Skin epidermis (tissue), 12 donors: ENCODE results near the gene SH2D5.
"Not testable (repeated sequence)": the region's sequence is repeated elsewhere in the genome, so short reads cannot be mapped to it uniquely, and the experiment has no call there.

Experiments
- H3K27ac ChIP-seq, 21 experiments: fragments of 200-600 bp; sonication (generic) in 11 of 21; one replicate each; pipeline ENCODE4 v1.5.0; 2020; ENCODE audit warnings: mild to moderate bottlenecking in 3 of 21, inconsistent platforms in 2 of 21, moderate library complexity in 2 of 21
- H3K4me3 ChIP-seq, 7 experiments: fragments of 200-600 bp; sonication (generic) in 2 of 7; one replicate each; pipeline ENCODE4 v1.5.0; 2020; ENCODE audit warnings: inconsistent platforms in 2 of 7, mild to moderate bottlenecking in 2 of 7, moderate library complexity in 1 of 7

SH2D5 gene

DNA sequence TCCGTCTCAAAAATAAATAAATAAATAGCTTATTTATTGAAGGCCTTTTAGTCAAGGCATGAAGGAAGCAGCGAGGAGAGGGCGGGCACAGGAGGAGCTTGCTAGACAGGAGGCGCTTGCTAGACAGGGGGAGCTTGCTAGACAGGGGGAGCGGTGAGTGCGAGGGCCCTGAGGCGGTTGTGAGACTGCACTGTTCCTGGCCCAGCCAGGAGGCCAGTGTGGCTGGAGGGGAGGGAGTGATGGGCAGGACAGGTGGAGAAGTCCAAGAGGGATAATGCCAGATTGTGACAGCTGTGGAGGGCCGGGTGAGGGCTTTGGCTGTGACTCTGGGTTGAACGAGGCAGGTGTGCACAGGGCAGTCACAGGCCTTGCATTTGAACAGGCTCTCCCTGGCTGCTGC lies 32.9 kb downstream of the SH2D5 start:
- H3K4me3 ChIP-seq, result no peak overlapping the region
- no peak overlapping the region for H3K27ac ChIP-seq

DNA sequence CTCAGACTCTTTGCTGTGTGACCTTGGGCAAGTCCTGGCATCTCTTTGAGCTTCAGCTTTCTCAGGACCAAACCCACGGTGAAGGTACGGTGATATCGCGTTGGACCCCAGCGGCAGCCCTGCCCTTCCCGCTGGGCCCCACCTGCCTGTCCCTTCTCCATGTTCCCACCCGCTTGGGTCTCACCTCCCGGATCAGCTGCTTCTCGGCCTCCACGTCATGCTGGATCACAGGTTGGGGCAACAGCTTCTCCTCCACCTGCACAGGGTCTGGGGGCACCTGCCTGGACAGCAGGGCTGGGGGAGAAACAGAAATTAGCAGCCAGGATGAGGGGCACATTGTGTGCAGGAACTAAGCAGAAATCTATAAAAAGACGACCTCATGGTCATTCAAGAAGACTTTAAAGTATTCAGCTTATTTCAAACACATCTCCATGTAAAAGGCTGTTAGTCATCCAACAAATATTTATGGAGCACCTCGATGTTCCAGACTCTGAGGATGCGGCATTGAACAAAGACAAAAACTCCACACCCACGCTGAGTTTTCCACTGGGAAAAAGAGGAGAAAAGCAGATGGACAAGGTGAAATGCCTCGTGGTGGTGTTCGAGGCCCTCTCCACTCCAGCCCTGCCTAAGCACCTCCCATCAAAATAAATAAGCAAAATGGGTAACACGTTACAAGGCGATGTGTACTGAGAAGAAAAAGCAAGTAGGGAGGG lies 34.1 kb downstream of the SH2D5 start:
- no peak overlapping the region for H3K27ac ChIP-seq
- no peak overlapping the region for H3K4me3 ChIP-seq

DNA sequence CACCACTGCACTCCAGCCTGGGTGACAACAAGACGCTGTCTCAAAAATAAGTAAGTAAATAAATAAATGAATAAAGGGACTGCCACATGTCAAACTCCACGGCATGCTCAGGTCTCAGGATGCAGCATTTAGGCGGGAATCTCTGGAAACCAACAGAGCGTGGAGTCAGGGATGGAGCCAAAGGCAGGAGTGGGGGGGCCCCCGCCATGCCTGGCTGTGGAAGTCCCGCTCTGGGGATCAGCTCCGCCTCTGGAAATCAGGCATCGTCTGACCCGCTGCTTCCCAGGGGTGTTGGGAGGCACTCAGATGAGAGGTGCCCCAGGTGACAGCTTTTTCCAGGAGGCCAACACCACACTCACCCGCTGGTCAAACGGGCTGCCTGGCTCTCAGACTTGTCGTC lies 34.9 kb downstream of the SH2D5 start:
- H3K4me3 ChIP-seq, result no peak overlapping the region
- no peak overlapping the region for H3K27ac ChIP-seq

DNA sequence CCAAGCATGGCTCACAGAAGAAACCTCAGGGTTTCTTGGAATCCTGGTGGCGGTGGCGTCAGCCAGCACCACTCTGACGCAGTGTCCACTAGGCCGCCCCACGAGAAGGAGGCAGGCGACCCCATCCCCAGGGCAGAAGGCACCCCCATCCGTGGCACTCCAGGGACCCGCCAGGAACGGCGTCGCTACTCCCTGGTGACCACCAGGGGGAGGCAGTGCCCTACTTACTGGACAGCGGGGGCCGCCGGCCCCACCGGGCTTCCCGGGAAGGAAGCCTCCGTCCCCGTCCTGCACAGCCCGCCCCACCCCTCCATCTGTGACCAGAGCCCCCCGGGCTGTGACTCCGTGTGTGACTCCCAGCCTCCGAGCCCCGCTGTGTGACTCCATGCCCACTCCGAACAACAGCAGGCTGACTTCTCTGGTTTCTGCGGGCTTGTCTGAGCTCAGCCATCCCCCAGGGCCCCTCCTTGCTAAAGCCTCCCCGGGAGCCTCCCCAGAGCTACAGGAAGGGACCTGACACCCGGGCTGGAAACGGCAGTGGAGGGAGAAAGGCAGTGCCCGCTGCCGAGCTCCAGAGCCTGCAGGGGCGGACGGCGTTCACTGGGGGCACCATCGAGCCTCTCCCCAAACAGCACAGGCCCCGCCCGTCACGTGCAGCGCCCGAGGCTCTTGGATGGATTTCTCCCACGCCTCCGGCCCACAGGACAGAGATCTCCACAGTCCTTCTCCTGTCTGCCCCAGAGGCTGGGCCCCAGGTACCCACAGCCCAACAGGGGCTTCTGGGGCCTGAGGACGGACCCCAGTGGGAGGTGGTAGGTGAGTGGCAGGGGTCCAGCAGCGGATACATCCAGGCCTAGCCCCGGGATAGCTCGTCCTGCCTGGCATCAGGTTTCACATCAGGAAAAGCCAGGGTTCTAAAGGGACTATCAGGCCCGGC lies 35.8 kb downstream of the SH2D5 start:
- H3K4me3 ChIP-seq, result peak overlapping the region; percentile 41 to 62 (median 46)

DNA sequence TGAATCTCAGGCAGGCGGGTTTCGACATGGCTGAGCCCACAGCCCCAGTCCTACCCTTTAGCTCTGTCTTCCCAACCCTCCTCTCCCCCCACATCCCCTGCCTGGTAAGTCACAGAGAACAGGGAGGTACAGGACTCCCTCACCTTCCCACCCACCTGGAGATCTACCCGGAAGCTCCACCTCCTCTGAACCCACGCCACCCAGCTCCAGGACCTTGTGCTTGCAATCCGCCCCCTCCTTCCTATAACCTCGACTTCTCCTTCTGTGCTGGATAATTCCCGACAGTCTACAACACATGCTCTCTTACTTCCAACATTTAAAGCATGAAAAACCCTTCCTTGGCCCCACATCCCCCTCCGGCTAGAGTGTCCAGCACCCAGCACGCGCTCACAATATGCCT lies 37.0 kb downstream of the SH2D5 start:
- Histone ChIP-seq H3K4me3 (no peak overlapping the region), H3K27ac (no peak overlapping the region)

More for the DNA sequence above, 35.8 kb downstream of the SH2D5 start:
- H3K27ac ChIP-seq, result peak overlapping the region in 20 of 21 experiments; percentile 10 to 86 (median 73)

DNA sequence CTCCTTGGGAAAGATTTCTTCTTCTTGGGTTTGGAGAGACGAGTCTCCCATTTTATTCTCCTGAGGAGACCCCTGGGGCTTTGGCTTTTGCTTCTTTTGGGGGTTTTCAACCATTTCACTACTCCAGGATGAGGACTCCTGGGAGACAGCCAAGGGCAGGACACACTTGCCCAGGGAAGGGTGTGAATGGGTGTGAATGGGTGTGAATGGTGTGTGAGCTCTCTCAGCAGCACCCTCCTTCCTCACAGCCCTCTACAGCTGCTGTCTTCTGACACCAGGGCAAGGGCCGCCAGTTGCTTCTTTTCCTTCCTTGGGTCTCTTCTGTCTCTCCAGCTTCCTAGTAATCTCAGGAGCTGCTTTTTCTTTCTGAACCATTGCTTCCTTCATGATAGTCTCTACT lies 38.9 kb downstream of the SH2D5 start:
- Histone ChIP-seq H3K27ac (no peak overlapping the region), H3K4me3 (no peak overlapping the region)

DNA sequence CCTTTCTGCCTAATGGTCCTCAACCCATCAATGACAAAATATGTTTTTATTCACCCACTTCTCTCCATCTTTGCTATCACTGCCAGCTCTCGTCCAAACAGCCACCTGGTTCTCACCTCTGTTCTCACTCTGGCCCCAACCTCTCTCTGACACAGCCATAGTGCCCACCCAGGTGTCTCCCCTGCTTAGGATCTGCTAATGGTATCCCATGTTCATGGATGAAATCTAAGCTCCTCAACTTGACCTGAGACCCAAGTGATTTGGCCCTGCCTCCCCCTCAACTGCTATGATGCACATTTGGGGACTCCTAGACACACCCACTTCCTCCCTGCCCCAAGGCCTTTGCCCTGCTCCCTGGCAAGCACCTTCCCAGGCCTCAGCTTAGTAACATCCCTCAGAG lies 40.6 kb downstream of the SH2D5 start:
- Histone ChIP-seq H3K27ac (no peak overlapping the region), H3K4me3 (no peak overlapping the region)

DNA sequence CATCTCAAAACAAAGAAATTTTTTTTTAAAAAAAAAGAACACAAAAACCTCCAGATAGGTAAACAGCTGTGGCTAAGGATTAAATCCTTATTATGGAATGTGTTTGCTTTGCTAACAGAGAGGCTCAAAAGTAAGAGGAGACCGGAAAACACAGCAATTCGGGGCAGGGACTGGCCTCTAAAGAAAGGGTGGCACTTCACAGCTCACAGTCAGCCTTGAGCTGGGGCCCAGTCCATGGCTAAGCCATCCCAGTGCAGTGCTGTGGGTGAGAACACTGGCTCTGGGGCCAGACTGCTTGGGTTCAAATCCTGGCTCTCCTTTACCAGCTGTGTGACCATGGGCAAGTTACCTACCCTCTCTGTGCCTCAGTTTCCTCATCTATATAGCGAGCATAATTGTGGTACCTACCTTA lies 42.9 kb downstream of the SH2D5 start:
- Histone ChIP-seq H3K4me3 (no peak overlapping the region), H3K27ac (no peak overlapping the region)

DNA sequence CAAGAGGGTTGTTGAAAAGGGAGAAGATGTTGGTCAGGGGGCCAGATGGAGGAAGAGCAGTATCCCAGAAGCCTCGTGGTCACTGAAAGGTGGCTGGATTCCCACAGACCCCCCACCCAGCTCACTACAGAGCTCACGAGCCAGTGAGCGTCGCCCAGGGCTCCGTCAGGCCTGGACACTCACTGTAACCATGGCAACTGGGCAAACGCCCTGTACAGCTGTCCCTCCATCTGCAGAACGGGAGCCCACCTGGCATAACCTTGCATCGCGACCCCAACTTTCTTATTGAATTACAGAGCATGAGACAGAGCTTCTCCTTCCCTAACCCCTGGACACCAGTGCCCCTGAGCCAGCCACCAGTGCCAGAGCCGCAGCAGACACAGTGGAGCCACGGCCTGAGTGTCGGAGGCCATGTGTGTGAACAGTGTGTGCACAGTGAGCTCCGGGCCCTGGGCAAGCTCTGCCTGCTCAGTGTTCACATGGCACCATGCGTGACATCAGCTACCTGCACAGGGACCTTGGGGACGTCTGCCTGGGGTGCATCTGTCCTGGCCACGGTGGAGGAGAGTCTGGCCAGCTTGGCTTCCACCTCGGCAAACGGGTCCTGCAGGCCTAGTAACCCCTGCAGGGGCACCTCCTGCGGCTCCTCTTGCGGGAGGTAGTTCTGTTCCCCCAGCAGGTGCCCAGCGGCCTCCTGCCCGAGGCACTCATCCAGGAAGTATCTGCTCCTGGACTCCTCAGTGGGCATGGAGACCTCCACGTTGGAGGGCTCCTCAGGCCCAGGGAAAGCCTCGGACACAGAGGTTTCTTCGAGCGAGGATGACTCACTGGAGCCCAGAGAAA lies 45.4 kb downstream of the SH2D5 start:
- Histone ChIP-seq H3K4me3 (no peak overlapping the region), H3K27ac (no peak overlapping the region)

DNA sequence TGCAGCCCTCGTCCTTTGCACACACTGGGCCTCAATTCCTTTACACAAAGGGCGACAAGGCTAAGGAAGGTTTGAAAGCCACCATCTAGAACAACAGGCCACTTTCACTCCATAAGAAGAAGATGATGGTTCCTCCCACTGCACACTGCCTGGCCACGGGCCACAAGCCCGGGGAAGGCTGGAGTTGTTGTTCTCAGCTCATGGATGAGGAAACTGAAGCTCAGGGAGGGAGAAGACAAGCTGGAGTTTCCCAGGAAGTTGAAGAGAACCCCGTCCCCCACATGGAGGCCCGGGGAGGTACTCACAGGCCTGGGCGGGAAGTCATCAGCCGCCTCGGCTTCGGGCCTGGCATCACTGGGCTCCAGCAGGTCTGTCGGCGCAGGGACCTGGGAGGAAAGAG lies 46.8 kb downstream of the SH2D5 start:
- peak overlapping the region in 10 of 21 experiments; percentile 12 to 83 (median 43) for H3K27ac ChIP-seq
- no peak overlapping the region for H3K4me3 ChIP-seq

DNA sequence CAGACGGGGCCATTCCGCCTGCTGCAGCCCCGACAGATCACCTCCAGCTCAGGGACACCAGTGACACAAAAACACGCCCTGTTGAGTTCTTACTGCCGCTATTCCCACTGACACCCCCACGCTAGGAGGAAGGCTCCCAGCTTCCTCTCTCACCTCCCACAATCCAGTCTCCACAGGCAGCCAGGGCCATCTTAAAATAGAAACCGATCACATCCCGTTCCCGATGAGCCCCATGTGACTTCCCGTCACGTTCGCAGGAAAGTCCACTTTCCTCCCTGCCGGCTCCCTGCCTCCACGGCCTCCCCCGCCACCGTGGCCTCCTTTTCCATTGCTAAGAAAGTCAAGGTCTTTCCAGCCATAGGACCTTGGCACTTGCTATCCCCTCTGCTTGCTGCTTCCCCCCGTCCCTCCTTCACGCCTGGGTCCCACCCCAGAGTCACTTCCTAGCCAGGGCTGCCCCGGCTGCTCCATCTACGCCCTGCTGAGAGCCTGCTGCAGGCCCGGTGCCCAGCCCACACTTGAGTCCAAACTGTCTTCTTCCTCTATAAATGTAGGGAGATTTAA lies 47.3 kb downstream of the SH2D5 start:
- Histone ChIP-seq H3K4me3 (peak overlapping the region in 4 of 7 experiments; percentile 5 to 29 (median 8)), H3K27ac (peak overlapping the region in 17 of 21 experiments; percentile 1 to 83 (median 50))

DNA sequence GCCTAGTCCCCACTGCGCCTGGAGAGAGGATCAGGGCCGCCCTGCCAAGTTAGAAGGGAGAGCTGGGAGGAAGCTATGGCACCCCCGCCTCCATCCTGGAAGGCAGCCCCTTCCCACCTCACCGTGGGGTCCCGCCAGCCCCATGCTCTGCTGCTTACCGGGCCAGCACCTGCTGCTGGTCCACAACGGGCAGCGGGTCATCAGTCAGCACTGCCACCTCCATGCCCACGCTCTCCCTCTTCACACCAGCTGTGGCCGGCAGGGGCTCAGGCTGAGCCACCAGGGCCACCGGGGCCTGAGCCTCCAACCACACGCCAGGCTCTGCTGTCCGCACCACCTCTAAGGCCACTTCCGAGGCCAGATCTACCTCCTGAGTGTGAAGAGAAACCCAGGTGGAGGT lies 47.9 kb downstream of the SH2D5 start:
- peak overlapping the region in 4 of 7 experiments; percentile 5 to 29 (median 8) for H3K4me3 ChIP-seq
- H3K27ac ChIP-seq, result peak overlapping the region in 17 of 21 experiments; percentile 1 to 83 (median 50)

DNA sequence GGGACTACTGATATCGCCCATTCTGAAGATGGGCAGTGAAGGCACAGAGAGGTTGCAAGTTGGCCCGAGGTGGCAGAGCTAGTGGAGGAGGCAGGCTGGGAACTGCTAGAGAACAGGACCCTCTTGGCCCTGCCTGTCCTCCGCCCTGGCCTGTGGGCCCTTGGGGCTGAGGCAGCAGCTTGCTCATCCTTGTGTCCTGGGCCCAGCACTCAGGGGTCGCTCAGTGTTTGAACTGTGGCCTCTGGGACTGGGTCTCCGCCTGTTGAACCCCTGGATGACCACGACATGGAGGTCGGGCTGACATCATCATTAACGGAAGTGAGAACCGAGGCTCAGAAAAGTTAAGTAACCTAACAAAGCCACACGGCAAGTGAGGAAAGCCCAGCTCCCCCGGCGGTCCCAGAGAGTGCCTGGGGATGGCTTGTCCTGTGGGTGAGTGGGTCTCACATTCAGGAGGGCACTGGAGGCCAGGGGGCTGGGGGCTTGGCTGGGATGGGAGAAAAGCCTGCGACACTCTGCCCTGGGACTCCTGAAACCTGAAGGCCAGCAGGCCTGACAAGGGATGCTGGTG lies 48.4 kb downstream of the SH2D5 start:
- Histone ChIP-seq H3K4me3 (peak overlapping the region in 2 of 7 experiments; percentile 9 to 29), H3K27ac (peak overlapping the region in 14 of 21 experiments; percentile 12 to 83 (median 46))

DNA sequence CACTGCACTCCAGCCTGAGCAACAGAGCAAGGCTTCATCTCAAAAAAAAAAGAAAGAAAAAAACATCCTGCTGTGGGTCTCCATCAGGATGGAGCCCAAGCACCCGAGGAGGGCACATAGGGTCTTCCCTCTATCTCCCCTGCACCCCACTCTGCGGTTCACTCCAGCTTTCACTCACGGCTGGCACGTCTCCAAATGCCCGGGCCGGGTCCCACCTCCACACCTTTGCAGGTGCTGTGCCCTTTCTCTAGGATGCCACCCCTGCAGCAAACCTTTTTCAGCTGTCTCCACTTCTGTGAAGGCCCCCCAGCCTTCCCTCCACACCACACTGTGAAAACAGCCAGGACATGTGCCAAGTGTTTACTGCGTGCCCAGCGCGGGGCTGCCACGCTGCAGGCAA lies 48.9 kb downstream of the SH2D5 start:
- Histone ChIP-seq H3K27ac (peak overlapping the region in 1 of 21 experiments; percentile 73), H3K4me3 (no peak overlapping the region)

DNA sequence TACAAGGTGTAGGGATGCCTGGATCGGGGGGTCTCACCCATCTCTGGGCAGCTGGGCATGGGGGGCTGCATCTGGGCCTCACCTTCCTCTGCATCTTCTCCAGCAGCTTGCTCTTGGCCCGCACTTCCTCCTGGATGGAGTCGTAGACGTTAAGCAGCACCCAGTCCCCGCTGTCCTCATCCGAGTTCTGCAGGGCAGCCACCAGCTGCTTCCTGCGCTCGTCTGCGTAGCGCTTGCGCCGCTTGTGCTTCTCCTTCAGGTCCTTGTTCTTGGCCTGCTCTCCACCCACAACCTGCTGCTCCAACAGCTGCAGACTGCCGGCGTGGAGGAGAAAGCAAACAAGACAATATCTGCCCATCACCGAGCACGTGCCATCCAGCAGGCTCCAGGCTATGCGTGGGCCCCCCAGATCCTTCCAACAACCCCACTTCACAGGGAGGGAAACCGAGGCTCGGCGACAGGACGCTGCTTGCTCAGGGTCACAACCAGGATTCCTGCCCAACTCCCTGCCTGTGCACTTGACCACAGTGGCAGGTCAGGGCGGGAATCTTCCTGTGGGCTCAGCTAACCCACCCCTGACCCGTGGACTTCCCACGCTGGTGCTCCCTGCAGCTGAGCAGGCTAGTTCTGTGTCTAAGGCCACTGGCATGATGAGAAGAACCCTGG lies 49.8 kb downstream of the SH2D5 start:
- Histone ChIP-seq H3K27ac (peak overlapping the region in 1 of 21 experiments; percentile 55), H3K4me3 (no peak overlapping the region)

DNA sequence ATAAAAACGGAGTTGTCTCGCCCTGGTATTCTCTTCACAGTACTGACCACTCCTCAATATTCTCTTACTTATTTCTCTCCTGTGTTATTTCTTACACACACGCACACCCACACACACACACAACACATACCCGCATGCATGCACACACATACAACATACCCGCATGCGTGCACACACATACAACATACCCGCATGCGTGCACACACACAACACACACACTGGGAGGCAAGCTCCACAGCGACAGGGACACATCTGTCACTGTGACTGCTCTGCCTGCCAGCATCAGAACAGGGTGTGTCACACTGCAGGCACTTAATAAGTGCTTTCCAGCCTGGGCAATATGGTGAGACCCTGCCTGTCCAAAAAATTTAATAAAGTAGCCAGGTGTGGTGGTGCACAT lies 50.5 kb downstream of the SH2D5 start:
- Histone ChIP-seq H3K27ac (peak overlapping the region in 1 of 21 experiments; percentile 55), H3K4me3 (no peak overlapping the region)

DNA sequence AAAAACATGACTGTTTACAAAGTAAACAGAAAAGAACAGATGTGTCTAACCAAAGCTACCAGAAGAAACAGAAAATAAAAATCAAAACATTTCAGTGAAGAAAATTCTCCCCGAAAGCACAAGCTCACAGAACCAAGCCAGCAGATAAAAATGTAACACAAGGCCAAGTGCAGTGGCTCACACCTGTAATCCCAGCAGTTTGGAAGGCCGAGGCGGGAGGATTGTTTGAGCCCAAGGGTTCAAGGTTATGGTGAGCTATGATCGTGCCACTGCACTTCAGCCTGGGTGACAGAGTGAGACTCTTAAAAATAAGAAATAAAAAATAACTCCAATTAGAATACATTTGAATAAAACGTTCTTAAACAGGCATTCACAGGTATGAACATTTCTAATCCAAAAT lies 52.2 kb downstream of the SH2D5 start:
- H3K27ac ChIP-seq, result no peak overlapping the region
- H3K4me3 ChIP-seq, result no peak overlapping the region

DNA sequence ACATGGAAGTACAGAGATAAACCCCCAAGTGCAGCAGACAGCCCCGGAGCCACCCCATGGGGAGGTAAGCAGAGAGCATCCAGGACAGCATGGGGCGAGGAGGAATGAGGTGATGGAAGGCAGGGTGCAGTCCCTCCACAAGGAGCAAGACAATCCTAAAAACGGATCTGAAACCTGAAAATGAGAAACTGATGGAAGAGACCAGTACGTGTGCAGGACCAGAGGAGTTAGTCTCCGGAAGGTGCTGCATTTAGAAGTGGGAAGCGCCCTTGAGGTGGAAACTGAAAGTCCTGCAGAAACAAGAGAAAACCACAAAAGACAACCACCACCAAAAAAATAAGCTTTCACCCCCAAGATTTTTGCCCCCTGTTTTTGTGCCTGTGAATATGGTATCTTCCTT lies 53.9 kb downstream of the SH2D5 start:
- H3K27ac ChIP-seq, result no peak overlapping the region
- no peak overlapping the region for H3K4me3 ChIP-seq

DNA sequence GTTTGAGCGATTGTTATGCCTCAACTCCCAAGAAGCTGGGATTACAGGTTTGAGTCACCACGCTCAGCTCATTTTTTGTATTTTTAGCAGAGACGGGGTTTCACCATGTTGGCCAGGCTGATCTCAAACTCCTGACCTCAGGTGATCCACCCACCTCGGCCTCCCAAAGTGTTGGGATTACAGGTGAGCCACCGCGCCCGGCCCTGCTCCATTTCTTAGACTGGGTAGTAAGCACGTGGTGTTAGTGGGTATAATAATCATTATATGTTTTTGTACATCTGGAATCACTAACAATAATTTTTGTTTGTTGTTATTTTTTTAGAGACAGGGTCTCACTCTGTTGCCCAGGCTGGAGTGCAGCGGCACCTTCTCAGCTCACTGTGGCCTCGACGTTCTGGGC lies 58.9 kb downstream of the SH2D5 start:
- H3K27ac ChIP-seq, H3K4me3 ChIP-seq: not testable (repeated sequence)
